GM23338 (cell line): ENCODE measurements around the gene SUN2.

Experiments used
- EZH2phosphoT487 ChIP-seq: fragments of 200-600 bp; sonication (generic); IDR thresholded peaks from one replicate; pipeline ENCODE4 v1.8.1; 2018; ENCODE audit warnings: antibody characterized with exemption; ENCODE audit not compliant: unreplicated experiment
- POLR2AphosphoS5 ChIP-seq: IDR thresholded peaks from 2 replicates; pipeline ENCODE4 v1.6.1; 2016; ENCODE audit warnings: antibody characterized with exemption, low read depth
- STAT1 ChIP-seq: IDR thresholded peaks from one replicate; pipeline ENCODE4 v1.6.1; 2016; ENCODE audit warnings: antibody characterized with exemption; ENCODE audit not compliant: unreplicated experiment
- TF ChIP-seq, protein P1 (sequence below), 2 experiments: fragments of 200-600 bp in 1 of 2; sonication (generic) in 1 of 2; conservative IDR thresholded peaks; 2 replicates each; pipeline versions ENCODE4 v1.5.1 to v1.6.1; 2016 to 2017; ENCODE audit warnings: antibody characterized with exemption in 2 of 2, low read depth in 2 of 2, mild to moderate bottlenecking in 2 of 2, moderate library complexity in 1 of 2
- TF ChIP-seq, protein P2 (sequence below): IDR thresholded peaks from 2 replicates; pipeline ENCODE4 v1.6.1; 2016; ENCODE audit warnings: antibody characterized with exemption
- TF ChIP-seq, protein P3 (sequence below): IDR thresholded peaks from one replicate; pipeline ENCODE4 v1.6.1; 2018; ENCODE audit warnings: antibody characterized with exemption; ENCODE audit not compliant: unreplicated experiment

DNA sequence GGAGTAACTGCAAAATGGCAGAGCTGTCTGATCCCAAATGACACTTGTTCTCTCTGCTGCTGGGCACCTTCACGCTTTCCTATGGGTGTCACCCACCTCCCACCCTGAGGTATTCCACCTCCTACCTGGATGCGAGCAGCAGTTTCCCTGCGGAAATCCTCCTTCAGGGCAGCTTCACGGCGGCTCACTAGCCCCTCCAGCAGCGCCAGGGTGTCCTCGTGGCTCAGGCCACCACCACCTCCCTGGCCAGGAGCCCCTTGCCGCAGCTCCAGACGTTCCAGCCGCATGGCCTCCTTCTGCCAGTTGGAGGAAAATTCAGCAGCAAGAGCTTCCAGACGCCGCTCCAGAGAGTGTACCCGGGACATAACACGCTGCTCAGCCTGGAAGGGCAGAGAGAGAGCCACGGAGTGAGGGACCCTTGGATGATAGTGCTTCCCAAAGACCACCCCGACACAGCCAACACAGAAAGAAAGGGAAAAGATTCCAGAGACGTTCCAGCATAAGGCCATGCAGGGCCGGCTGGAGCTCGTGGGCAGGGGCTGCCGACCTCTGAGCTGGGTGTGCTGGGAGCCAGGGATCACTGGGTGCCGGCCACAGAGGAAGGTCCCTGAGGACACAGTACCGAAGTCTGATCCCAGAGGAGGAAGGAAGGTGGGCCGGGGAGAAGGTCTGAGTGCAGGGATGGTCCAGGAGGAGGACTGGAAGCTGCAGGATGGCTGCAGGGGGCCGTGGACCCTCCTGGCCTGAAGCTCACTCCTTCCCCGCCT is 13.4 kb downstream of the SUN2 start:
- TF ChIP-seq EZH2phosphoT487 (no peak), POLR2AphosphoS5 (no peak), STAT1 (no peak)
- TF ChIP-seq, protein P1, sequence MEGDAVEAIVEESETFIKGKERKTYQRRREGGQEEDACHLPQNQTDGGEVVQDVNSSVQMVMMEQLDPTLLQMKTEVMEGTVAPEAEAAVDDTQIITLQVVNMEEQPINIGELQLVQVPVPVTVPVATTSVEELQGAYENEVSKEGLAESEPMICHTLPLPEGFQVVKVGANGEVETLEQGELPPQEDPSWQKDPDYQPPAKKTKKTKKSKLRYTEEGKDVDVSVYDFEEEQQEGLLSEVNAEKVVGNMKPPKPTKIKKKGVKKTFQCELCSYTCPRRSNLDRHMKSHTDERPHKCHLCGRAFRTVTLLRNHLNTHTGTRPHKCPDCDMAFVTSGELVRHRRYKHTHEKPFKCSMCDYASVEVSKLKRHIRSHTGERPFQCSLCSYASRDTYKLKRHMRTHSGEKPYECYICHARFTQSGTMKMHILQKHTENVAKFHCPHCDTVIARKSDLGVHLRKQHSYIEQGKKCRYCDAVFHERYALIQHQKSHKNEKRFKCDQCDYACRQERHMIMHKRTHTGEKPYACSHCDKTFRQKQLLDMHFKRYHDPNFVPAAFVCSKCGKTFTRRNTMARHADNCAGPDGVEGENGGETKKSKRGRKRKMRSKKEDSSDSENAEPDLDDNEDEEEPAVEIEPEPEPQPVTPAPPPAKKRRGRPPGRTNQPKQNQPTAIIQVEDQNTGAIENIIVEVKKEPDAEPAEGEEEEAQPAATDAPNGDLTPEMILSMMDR (conservative IDR thresholded peaks at IDR 0.05; ENCODE audit: low read depth in 2 of 2) = no peak
- TF ChIP-seq, protein P2, sequence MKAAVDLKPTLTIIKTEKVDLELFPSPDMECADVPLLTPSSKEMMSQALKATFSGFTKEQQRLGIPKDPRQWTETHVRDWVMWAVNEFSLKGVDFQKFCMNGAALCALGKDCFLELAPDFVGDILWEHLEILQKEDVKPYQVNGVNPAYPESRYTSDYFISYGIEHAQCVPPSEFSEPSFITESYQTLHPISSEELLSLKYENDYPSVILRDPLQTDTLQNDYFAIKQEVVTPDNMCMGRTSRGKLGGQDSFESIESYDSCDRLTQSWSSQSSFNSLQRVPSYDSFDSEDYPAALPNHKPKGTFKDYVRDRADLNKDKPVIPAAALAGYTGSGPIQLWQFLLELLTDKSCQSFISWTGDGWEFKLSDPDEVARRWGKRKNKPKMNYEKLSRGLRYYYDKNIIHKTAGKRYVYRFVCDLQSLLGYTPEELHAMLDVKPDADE = no peak
- TF ChIP-seq, protein P3, sequence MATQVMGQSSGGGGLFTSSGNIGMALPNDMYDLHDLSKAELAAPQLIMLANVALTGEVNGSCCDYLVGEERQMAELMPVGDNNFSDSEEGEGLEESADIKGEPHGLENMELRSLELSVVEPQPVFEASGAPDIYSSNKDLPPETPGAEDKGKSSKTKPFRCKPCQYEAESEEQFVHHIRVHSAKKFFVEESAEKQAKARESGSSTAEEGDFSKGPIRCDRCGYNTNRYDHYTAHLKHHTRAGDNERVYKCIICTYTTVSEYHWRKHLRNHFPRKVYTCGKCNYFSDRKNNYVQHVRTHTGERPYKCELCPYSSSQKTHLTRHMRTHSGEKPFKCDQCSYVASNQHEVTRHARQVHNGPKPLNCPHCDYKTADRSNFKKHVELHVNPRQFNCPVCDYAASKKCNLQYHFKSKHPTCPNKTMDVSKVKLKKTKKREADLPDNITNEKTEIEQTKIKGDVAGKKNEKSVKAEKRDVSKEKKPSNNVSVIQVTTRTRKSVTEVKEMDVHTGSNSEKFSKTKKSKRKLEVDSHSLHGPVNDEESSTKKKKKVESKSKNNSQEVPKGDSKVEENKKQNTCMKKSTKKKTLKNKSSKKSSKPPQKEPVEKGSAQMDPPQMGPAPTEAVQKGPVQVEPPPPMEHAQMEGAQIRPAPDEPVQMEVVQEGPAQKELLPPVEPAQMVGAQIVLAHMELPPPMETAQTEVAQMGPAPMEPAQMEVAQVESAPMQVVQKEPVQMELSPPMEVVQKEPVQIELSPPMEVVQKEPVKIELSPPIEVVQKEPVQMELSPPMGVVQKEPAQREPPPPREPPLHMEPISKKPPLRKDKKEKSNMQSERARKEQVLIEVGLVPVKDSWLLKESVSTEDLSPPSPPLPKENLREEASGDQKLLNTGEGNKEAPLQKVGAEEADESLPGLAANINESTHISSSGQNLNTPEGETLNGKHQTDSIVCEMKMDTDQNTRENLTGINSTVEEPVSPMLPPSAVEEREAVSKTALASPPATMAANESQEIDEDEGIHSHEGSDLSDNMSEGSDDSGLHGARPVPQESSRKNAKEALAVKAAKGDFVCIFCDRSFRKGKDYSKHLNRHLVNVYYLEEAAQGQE = no peak
